ENCODE measurements around the gene FKBP1B.
"Not testable (repeated sequence)": the region's sequence is repeated elsewhere in the genome, so short reads cannot be mapped to it uniquely, and the experiment has no call there.

The FKBP1B gene

DNA sequence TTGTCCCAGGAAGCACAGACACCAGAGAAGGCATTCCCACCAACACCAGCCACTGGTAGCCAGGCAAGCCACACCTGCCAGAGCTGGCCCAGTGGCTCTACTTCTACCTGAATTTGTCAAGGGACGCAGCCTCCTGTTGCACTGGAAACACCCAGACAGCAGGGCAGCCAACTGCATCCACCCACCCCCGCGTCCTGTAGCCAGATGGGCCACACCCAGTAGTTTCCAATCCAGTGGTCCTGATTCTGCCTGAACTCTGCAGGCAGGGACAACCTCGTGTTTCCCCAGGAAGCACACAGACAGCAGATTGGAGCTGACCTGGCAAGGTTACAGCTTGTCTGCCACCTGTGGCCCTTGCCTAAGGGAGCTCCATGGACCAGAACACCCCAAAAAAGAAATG, 55.4 kb downstream of the FKBP1B start:
- no peak for FAIRE-seq

DNA sequence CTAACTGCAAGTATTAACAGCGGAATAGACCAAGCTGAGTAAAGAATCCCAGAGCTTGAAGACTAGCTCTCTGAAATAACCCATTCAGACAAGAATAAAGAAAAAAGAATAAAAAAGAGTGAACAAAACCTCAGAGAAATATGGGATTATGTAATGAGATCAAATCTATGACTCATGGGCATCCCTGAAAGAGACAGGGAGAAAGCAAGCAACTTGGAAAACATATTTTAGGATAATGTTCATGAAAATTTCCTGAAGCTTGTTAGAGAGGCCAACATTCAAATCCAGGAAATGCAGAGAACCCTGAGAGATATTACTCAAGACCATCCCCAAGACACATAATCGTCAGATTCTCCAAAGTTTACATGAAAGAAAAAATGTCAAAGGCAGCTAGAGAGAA, 56.3 kb downstream of the FKBP1B start:
- FAIRE-seq: no peak

DNA sequence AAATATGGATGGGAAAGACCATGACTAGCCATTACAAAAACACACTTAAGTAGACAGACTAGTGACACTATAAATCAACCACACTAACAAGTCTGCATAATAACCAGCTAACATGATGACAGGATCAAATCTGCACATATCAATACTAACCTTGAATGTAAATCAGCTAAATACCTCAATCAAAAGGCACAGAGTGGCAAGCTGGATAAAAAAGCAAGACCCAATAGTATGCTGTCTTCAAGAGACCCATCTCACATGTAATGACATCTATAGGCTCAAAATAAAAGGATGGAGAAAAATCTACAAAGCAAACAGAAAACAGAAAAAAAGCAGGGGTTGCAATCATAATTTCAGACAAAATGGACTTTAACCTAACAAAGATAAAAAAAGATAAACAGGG, 57.2 kb downstream of the FKBP1B start:
- no peak for FAIRE-seq

DNA sequence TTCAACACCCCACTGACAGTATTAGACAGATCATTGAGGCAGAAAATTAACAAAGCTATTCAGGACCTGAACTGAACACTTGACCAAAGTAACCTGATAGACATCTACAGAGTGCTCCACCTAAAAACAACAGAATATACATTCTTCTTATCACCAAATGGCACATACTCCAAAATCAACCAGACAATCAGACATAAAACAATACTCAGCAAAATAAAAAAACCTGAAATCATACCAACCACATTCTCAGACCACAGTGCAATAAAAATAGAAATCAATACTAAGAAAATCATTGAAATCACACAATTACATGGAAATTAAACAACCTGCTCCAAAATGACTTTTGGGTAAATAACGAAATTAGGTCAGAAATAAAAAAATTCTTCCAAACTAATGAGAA, 57.8 kb downstream of the FKBP1B start:
- peak; percentile 19 for FAIRE-seq

DNA sequence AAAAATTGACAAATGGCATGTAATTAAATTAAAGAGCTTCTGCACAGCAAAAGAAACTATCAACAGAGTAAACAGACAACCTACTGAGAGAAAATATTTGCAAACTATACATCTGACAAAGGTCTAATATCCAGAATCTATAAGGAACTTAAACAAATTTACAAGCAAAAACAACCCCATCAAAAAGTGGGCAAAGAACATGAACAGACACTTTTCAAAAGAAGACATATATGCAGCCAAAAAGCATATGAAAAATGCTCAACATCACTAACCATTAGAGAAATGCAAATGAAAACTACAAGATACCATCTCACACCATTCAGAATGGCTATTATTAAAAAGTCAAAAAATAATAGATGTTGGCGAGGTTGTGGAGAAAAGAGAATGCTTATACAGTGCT, 59.9 kb downstream of the FKBP1B start:
- FAIRE-seq: not testable (repeated sequence)

DNA sequence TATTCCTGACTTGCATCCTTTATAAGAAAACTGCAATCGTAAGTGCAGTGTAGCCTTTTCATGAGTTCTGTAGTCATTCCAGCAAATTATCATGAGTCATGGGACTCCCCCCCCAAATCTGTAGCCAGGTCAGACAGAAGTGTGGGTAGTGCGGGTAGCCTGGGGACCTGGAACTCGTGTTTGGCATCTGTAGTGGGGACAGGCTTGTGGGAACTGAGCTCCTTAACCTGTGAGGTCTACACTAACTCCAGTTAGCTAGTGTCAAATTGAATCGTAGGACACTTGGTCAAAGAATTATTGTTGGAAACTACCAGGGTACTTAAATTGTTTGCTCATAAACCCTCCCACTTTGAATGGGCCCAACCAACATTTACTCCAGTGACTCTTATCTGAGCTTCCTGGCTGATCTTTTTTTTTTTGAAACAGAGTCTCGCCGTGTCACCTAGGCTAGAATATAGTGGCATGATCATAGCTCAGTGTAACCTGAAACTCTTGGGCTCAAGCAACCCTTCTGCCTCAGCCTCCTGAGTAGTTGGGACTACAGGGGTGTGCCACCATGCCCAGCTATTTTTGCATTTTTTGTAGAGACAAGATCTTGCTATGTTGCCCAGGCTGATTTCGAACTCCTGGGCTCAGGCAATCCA, 61.2 kb downstream of the FKBP1B start:
- FAIRE-seq: no peak

DNA sequence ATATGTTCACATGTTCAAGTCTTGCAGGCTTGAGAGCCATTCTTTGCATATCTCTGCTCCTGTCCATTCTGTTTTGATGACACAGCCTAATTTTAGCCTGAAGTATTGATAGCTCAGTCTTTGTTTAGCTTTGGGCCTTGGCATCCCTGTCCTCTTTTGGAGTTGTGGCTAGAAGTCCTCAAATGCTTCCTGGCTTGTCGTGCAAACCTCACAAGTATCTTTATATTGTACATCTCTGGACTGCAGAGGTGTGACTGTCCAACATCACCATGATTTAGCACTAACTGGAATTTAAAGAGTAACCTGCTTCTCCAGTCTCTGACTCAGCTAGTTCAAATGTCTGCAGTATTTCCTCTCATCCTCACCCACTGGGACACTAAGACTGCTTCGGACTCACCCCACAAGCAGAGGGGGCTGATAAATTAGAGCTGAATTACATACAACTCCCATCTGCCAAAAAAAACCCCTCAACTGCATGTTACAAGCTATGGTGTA, 61.9 kb downstream of the FKBP1B start:
- no peak for FAIRE-seq

Measured in TTC549 (cell line).